ENCODE data around the gene FASN. TPM values are rescaled to one million over a fixed set of nuclear protein-coding genes. Genes with fewer than 3 reads are reported as not detected.

The FASN gene
- total and polyA plus RNA-seq, 2 donors (not counting 3 experiments of a cell fraction or from before 2014, with no cell fraction given) = 101 to 360 TPM

DNA sequence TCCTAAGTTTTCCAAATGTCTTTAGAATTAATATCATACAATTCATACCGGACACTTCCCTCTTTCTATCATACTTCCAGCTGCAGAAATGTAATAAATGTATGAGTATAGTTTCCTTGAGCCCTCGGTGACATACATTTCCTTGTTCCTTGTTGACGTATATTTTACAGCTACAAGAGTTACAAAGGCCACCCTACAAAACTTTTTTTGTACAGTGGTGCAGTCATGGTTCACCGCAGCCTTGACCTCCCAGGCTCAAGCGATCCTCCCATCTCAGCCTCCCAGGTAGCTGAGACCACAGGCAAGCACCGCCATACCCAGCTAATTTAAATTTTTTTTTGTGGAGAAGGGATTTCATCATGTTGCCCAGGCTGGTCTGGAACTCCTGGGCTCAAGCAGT is 25.2 kb downstream of the FASN start:
- H3K9ac ChIP-seq (replicated peaks; ENCODE audit: extremely low read depth, insufficient read depth, low read length) = no peak overlapping the region
- no peaks in the 10 kb centered on the region for H3K9me3 ChIP-seq (replicated peaks; ENCODE audit: control insufficient read depth, insufficient read depth, low read length)
- no peak overlapping the region for H3K4me3 ChIP-seq (replicated peaks in 1 of 3; ENCODE audit: insufficient read depth in 1 of 3, low read depth in 1 of 3, low read length in 3 of 3)
- no TSS peak for BruUV-seq (replicated peaks)
- dilution Hi-C loops (cut with MboI; ENCODE audit: extremely low pct_ligation_motif_present, low sequenced_read_pairs) = no loop called here
- TF ChIP-seq POLR2AphosphoS5 (IDR thresholded peaks at IDR 0.05; ENCODE audit: insufficient read depth, low read depth, low read length) (no peak), POLR2A (IDR thresholded peaks at IDR 0.05; ENCODE audit: low read depth, low read length) (no peak), FOS (IDR thresholded peaks at IDR 0.05; ENCODE audit: borderline replicate concordance, insufficient read depth, low read length) (no peak), EZH2 (IDR thresholded peaks at IDR 0.05; ENCODE audit: borderline replicate concordance, low read depth, low read length, severe bottlenecking) (no peak), JUN (IDR thresholded peaks at IDR 0.05; ENCODE audit: borderline replicate concordance, insufficient read depth, insufficient read length, low read depth) (no peak), MYC (IDR thresholded peaks at IDR 0.05; ENCODE audit: low read depth, low read length) (no peak), GATA2 (IDR thresholded peaks at IDR 0.05; ENCODE audit: insufficient read depth, insufficient read length, low read depth, low read length) (no peak)
- TF ChIP-seq, protein P1, sequence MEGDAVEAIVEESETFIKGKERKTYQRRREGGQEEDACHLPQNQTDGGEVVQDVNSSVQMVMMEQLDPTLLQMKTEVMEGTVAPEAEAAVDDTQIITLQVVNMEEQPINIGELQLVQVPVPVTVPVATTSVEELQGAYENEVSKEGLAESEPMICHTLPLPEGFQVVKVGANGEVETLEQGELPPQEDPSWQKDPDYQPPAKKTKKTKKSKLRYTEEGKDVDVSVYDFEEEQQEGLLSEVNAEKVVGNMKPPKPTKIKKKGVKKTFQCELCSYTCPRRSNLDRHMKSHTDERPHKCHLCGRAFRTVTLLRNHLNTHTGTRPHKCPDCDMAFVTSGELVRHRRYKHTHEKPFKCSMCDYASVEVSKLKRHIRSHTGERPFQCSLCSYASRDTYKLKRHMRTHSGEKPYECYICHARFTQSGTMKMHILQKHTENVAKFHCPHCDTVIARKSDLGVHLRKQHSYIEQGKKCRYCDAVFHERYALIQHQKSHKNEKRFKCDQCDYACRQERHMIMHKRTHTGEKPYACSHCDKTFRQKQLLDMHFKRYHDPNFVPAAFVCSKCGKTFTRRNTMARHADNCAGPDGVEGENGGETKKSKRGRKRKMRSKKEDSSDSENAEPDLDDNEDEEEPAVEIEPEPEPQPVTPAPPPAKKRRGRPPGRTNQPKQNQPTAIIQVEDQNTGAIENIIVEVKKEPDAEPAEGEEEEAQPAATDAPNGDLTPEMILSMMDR (IDR thresholded peaks at IDR 0.05; ENCODE audit: extremely low read depth in 1 of 2, insufficient read depth in 1 of 2, low read depth in 1 of 2, low read length in 2 of 2) = no peak
- TF ChIP-seq, protein P2, sequence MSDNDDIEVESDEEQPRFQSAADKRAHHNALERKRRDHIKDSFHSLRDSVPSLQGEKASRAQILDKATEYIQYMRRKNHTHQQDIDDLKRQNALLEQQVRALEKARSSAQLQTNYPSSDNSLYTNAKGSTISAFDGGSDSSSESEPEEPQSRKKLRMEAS (IDR thresholded peaks at IDR 0.05; ENCODE audit: insufficient read depth, insufficient read length) = no peak
- H3K36me3 ChIP-seq (ENCODE audit: control insufficient read depth in 2 of 2, extremely low read depth in 1 of 2, insufficient read depth in 2 of 2, low read length in 2 of 2) = no peaks in the 10 kb centered on the region
- H3K9me1 ChIP-seq (replicated peaks; ENCODE audit: control insufficient read depth, extremely low read depth, insufficient read depth, low read length) = no peaks in the 10 kb centered on the region
- ChIA-PET POLR2A (no interaction called here), CTCF (no interaction called here)
- H3K27ac ChIP-seq (ENCODE audit: insufficient read depth, low read depth, low read length) = no peak overlapping the region
- no peaks in the 10 kb centered on the region for H3K4me1 ChIP-seq (ENCODE audit: control insufficient read depth, extremely low read depth, insufficient read depth, low read length)
- intact Hi-C loops (cut with micrococcal nuclease) = no loop called here
- H3K79me2 ChIP-seq (ENCODE audit: control insufficient read depth, insufficient read depth, low read length) = no peaks in the 10 kb centered on the region
- no peak for DNase-seq (ENCODE audit: low read depth, low spot score)
- no peak overlapping the region for H2AFZ ChIP-seq (ENCODE audit: low read depth, low read length)
- FAIRE-seq = no peak
- H3K4me2 ChIP-seq (ENCODE audit: insufficient read depth, low read length) = no peak overlapping the region
- no peaks in the 10 kb centered on the region for H3K27me3 ChIP-seq (ENCODE audit: control insufficient read depth in 2 of 2, insufficient read depth in 2 of 2, low read length in 2 of 2)
- H4K20me1 ChIP-seq (replicated peaks; ENCODE audit: control insufficient read depth, extremely low read depth, insufficient read depth, low read length) = no peaks in the 10 kb centered on the region
